SKM-1 (cell line): ENCODE measurements around the gene PGM2L1.

ENCODE experiments used
- DNase-seq: peaks from one replicate; lab custom pipeline; 2025; ENCODE audit not compliant: unreplicated experiment; lab: John Stamatoyannopoulos, UW

The PGM2L1 gene

GRCh38 chr11:74307434-74307833 is 90.8 kb downstream of the PGM2L1 start:
- DNase-seq = no peak

DNA sequence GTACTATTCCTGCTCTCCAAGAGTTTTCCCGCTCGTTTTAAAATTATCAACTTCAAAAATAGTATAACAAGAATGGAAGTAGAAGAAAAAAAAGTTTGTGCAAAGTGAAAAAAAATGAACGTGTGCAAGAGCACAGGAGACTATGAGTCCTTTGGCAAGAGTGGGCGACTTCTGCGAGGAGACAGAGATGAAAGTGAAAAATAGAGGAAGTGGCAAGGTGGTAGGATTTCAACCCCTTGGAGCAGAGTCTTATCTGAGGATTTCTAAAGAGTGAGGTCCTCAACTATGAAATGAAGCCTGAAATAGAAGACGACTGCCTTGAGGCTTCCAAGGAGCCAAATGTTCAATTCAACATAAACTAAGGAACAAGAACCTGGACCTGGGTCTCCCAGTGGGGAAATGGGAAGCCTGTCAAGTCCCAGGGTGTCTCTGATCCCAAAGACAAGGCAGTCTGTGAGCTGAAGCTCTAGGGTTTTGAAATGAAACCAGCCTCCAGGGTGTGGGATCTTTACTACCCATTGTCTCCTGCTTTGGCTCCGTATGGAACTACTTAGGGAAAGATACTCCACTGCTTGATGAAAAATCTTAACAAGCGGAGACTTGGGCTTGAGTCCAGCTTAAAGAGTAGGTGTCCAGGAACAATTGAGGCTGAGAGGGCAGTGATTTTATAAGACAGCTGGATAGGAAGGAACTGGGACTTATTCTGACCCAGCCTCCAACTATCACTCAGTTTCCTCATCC is 91.6 kb downstream of the PGM2L1 start:
- peak; percentile 14 for DNase-seq

- no peak for DNase-seq
Measured at GRCh38 chr11:74299015-74299414, 99.2 kb downstream of the PGM2L1 start.

DNA sequence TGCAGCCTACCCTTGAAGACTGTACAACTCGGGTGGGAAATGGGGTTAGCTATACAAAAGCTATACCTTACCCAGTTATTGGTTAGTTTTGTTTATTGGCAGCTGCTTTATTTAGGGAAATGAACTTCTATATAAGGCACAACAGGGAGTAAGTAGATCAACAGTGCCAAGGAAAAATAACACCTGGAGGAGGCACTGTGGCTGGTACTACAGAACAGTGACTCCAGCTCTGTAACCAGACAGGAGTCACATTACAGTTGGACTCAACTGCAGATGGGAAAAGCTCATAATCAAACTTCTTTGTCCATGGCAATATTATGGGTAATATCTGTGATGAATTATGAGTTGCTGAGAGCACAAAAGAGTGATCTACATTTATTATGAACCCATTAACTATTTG is 100.7 kb downstream of the PGM2L1 start:
- no peak for DNase-seq

DNA sequence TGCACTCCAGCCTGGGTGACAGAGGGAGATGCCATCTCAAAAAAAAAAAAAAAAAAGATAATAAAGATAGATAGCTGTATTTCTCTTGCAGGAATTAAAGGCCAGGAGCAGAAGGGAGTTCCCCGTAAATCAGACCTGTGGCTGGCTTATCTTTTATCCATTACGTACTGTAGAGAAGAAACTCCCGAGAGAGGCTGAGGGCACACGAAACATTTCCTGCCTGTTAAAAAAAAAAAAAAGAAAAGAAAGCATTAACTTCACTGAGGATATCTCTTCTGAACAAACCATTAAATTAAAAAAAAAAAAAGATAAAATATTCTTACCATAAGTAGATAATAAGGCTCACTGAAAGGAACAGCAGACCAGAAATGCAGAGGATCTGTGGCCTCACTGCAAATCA is 109.3 kb downstream of the PGM2L1 start:
- DNase-seq = no peak

GRCh38 chr11:74288161-74288560 is 110.1 kb downstream of the PGM2L1 start:
- DNase-seq = no peak

DNA sequence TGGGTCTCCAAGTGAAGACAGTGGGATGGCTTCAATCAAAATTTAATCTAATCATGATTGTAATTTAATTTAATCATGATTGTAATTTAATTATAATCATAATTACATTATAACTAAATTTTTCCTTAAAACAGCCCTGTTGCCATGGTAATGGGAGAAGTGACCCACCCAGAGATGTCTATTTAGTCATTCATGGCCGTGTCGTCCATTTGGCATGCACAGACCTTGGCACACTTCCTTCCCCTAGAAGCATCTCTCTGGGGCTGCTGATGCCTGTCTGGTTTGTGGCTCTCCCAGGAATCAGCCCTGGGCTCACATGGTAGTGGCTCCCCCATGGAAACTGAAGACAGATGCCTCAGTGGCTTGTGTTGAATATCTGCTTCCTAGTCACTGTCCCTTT is 113.8 kb downstream of the PGM2L1 start:
- no peak for DNase-seq

DNA sequence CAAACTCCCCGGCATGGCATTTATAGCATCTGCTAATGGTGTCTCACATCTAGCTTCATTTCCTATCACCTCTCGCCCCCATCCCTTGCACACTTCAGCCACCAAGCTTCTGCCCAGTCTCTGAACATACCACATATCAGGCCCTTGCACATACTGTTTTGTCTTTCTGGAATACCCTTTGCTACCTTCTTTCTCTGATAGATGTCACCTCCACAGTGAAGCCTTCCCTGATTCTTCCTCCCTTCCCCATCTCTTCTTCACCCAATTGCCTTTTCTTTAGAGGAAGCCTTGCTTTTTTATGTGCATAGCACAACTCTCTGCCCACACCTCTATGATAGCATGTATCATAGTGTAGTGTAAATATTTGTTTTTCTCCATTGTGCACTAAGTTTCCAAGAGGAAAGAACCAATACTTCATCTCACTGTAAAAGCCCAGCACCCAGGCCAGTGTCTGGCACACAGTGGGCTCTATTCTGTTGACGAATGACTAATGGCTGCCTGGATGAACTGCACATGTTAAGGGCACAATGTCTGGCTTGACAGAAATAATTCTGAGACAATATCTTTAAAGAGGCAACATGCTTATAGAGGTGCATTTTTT is 114.6 kb downstream of the PGM2L1 start:
- no peak for DNase-seq

DNA sequence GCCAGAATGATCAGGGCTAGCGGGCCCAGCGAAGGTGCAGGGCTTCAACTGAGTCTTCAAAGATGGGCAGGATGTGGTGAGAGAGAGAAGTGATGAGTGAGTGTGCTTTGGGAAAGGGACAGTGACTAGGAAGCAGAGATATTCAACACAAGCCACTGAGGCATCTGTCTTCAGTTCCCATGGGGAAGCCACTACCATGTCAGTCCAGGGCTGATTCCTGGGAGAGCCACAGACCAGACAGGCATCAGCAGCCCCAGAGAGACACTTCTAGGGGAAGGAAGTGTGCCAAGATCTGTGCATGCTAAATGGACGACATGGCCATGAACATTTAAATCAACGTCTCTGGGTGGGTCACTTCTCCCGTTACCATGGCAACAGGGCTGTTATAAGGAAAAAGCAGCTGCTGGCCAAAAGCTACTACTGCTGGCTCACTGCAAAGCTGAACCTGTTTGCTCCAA is 115.3 kb downstream of the PGM2L1 start:
- no peak for DNase-seq

DNA sequence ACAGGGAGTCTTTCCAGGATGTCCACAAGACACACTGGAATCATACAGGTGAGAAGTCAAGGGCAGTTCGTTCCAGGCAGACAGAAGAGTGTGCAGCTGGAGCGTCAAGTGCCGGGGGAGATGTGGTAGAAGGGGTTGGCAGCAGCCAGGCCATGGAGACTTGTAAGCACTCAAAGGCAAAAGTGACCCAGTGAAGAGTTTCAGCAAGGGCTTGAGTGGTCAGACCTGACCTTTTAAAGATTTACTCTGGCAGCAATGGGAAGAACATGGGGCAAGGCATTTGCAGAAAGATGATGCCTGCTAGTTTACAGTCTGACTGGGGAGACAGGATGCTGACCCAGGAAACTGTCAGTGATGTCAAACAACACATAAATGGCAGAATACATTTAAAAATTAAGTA is 115.8 kb downstream of the PGM2L1 start:
- DNase-seq = no peak

- DNase-seq = no peak
Measured at GRCh38 chr11:74280494-74280893, 117.7 kb downstream of the PGM2L1 start.
